PC-3 (cell line): Measurements from ENCODE around the gene NKX2-3. TPM values are rescaled to one million over a fixed set of nuclear protein-coding genes. Genes with fewer than 3 reads are reported as not detected.

Source experiments
- ATAC-seq: fragments of 200-7000 bp; cut with Tn5 transposase; 2 replicates; pipeline ENCODE4 v1.9.1; 2020; ENCODE audit warnings: mild to moderate bottlenecking, moderate library complexity
- BruUV-seq: library from RNA; stranded (reverse); fragments of 400-500 nt; replicated peaks from 2 replicates; lab custom pipeline; 2021; lab: Mats Ljungman, UMichigan
- CTCF ChIA-PET: fragments of 300-600 bp; sonication (Branson Sonifier 250); formaldehyde crosslinking; loops from one replicate; lab custom pipeline; 2022; ENCODE audit warnings: antibody characterized with exemption; lab: Charles Lee
- POLR2A ChIA-PET: fragments of 300-600 bp; sonication (Branson Sonifier 250); formaldehyde crosslinking; loops from one replicate; lab custom pipeline; 2022; ENCODE audit warnings: antibody characterized with exemption; ENCODE audit not compliant: unreplicated experiment; lab: Charles Lee
- DNase-seq: peaks from one replicate; pipeline ENCODE4 v3.0.0-alpha.2; 2015
- H2AFZ ChIP-seq: fragments of 300-600 bp; sonication (generic); 2 replicates; pipeline ENCODE4 v1.6.0; 2016; ENCODE audit warnings: antibody characterized with exemption, low read length
- H3F3A ChIP-seq: fragments of 300-600 bp; sonication (generic); one replicate; pipeline ENCODE4 v1.6.0; 2017; ENCODE audit warnings: antibody characterized with exemption, low read length, control low read depth, mild to moderate bottlenecking; ENCODE audit not compliant: unreplicated experiment
- H3K27ac ChIP-seq: fragments of 300-600 bp; sonication (generic); 2 replicates; pipeline ENCODE4 v1.5.1; 2016; ENCODE audit warnings: mild to moderate bottlenecking, low read length
- H3K27me3 ChIP-seq: fragments of 300-600 bp; sonication (generic); 2 replicates; pipeline ENCODE4 v1.6.1; 2016; ENCODE audit warnings: low read length, mixed read lengths
- H3K36me3 ChIP-seq: fragments of 300-600 bp; sonication (generic); 2 replicates; pipeline ENCODE4 v1.6.1; 2016; ENCODE audit warnings: low read depth, mixed run types, low read length, mixed read lengths
- H3K4me1 ChIP-seq: fragments of 300-600 bp; sonication (generic); 2 replicates; pipeline ENCODE4 v1.5.1; 2016; ENCODE audit warnings: low read length; ENCODE audit not compliant: insufficient read depth
- H3K4me2 ChIP-seq: fragments of 300-600 bp; sonication (generic); 2 replicates; pipeline ENCODE4 v1.6.0; 2016; ENCODE audit warnings: low read length
- H3K4me3 ChIP-seq: fragments of 300-600 bp; sonication (generic); 2 replicates; pipeline ENCODE4 v1.5.1; 2016; ENCODE audit warnings: mild to moderate bottlenecking, low read length, mixed read lengths
- H3K79me2 ChIP-seq: fragments of 300-600 bp; sonication (generic); 2 replicates; pipeline ENCODE4 v1.6.1; 2017; ENCODE audit warnings: low read length, mixed read lengths
- H3K9ac ChIP-seq: fragments of 300-600 bp; sonication (generic); 2 replicates; pipeline ENCODE4 v1.6.0; 2016; ENCODE audit warnings: mild to moderate bottlenecking, low read length
- H3K9me2 ChIP-seq: fragments of 300-600 bp; sonication (generic); replicated peaks from 2 replicates; pipeline ENCODE4 v1.6.1; 2016; ENCODE audit warnings: mixed run types, low read length, mixed read lengths
- H3K9me3 ChIP-seq: fragments of 300-600 bp; sonication (generic); 2 replicates; pipeline ENCODE4 v1.6.1; 2016; ENCODE audit warnings: low read length, mixed read lengths
- H4K20me1 ChIP-seq: fragments of 300-600 bp; sonication (generic); 2 replicates; pipeline ENCODE4 v1.6.1; 2016; ENCODE audit warnings: low read length, mixed read lengths
- EZH2 ChIP-seq: fragments of 300-600 bp; sonication (generic); IDR thresholded peaks from one replicate; pipeline ENCODE4 v1.6.1; 2017; ENCODE audit warnings: antibody characterized with exemption, mild to moderate bottlenecking, low read length; ENCODE audit not compliant: unreplicated experiment
- EZH2phosphoT487 ChIP-seq: fragments of 300-600 bp; sonication (generic); IDR thresholded peaks from 2 replicates; pipeline ENCODE4 v1.6.1; 2018; ENCODE audit warnings: mild to moderate bottlenecking, antibody characterized with exemption, low read length, borderline replicate concordance
- intact Hi-C: fragments of 100-400 bp; cut with micrococcal nuclease; formaldehyde crosslinking; loops from 2 replicates; pipeline ENCODE4 v1.9.0; 2023
- total RNA-seq: library from RNA; depleted of rRNA; stranded (reverse); fragments of >200 nt; gene quantifications from 2 replicates; pipeline ENCODE4 v1.2.3, GENCODE V29; 2014
- TF ChIP-seq, protein P1 (sequence below): fragments of 300-600 bp; sonication (generic); conservative IDR thresholded peaks from 2 replicates; pipeline ENCODE4 v1.5.1; 2017; ENCODE audit warnings: antibody characterized with exemption, low read depth, mild to moderate bottlenecking, low read length

NKX2-3 gene
- total RNA-seq, 1 experiment from 2014 or later = 0.07 TPM

- DNase-seq (no peak), ATAC-seq (no peak)
- no TSS peak for BruUV-seq
- Histone ChIP-seq H3K79me2 (no peaks in the 10 kb centered on the region), H3F3A (no peaks in the 10 kb centered on the region), H3K9me2 (no peaks in the 10 kb centered on the region), H3K27me3 (peaks cover 38% of the 10 kb centered on the region), H3K4me1 (0 out of 2 replicates have a peak, but pooled peaks cover 5% of the 10 kb centered on the region), H2AFZ (no peak overlapping the region), H3K36me3 (no peaks in the 10 kb centered on the region), H3K27ac (no peak overlapping the region), H3K9ac (no peak overlapping the region), H3K4me3 (no peak overlapping the region), H4K20me1 (no peaks in the 10 kb centered on the region), H3K9me3 (no peaks in the 10 kb centered on the region), H3K4me2 (no peak overlapping the region)
- POLR2A ChIA-PET = no interaction called here
- intact Hi-C loops = no loop called here
- TF ChIP-seq EZH2phosphoT487 (no peak), EZH2 (no peak)
- TF ChIP-seq, protein P1, sequence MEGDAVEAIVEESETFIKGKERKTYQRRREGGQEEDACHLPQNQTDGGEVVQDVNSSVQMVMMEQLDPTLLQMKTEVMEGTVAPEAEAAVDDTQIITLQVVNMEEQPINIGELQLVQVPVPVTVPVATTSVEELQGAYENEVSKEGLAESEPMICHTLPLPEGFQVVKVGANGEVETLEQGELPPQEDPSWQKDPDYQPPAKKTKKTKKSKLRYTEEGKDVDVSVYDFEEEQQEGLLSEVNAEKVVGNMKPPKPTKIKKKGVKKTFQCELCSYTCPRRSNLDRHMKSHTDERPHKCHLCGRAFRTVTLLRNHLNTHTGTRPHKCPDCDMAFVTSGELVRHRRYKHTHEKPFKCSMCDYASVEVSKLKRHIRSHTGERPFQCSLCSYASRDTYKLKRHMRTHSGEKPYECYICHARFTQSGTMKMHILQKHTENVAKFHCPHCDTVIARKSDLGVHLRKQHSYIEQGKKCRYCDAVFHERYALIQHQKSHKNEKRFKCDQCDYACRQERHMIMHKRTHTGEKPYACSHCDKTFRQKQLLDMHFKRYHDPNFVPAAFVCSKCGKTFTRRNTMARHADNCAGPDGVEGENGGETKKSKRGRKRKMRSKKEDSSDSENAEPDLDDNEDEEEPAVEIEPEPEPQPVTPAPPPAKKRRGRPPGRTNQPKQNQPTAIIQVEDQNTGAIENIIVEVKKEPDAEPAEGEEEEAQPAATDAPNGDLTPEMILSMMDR = no peak
- CTCF ChIA-PET = no interaction called here
Observed at GRCh38 chr10:99537989-99538917, 5.5 kb downstream of the NKX2-3 start.

DNA sequence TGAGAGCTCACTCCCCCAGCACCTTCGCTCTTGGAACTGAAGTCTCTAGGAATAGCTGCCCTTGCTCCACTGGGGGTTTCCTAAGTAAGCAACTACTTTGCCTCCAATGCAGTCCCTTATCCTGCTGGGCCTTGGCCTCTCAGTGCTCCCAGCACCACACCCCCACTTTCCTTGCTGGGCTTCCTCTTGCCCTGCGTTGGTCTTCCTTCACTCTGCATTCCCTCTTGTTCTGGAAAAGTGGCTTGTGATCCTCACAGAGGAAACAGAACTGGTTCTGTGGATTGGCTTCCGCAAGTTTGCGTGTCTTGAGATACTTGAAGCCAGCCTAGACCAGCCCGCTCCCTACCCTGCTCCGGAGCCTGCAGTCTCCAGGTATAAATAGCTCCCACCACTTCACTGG, 6.4 kb downstream of the NKX2-3 start:
- H3K9me3 ChIP-seq = no peaks in the 10 kb centered on the region
- intact Hi-C loops = no loop called here
- no peak overlapping the region for H3K4me2 ChIP-seq
- no TSS peak for BruUV-seq
- H4K20me1 ChIP-seq = no peaks in the 10 kb centered on the region
- 0 out of 2 replicates have a peak, but pooled peaks cover 5% of the 10 kb centered on the region for H3K4me1 ChIP-seq
- no peak overlapping the region for H3K4me3 ChIP-seq
- no peak overlapping the region for H3K9ac ChIP-seq
- no peak overlapping the region for H2AFZ ChIP-seq
- H3K36me3 ChIP-seq = no peaks in the 10 kb centered on the region
- ChIA-PET POLR2A (no interaction called here), CTCF (no interaction called here)
- DNase-seq (no peak), ATAC-seq (no peak)
- no peaks in the 10 kb centered on the region for H3K79me2 ChIP-seq
- H3K27ac ChIP-seq = no peak overlapping the region
- TF ChIP-seq EZH2phosphoT487 = no peak
- no peak for TF ChIP-seq EZH2
- TF ChIP-seq, protein P1 = no peak
- no peaks in the 10 kb centered on the region for H3K9me2 ChIP-seq
- no peaks in the 10 kb centered on the region for H3F3A ChIP-seq
- H3K27me3 ChIP-seq = peaks cover 31% of the 10 kb centered on the region

DNA sequence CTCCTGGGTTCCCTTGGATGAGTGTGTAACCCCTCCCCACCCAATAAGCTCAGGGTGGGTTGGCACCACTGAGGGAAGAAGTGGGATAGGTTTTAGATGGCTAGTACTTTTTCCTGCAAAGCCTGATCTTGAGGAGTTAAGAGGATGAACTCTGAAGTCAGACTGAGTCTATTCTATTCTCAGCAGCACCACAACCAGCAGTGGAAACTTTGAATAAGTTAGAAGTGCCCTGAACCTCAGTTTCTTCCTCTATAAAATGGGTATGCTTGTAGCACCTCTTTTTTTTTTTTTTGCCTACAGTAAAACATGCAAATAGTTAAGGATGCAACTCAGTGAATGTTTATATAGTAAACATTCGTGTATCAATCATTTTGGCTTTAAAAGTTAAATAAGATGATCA, 7.1 kb downstream of the NKX2-3 start:
- Histone ChIP-seq H3K4me3 (no peak overlapping the region), H3K36me3 (no peaks in the 10 kb centered on the region), H3K4me2 (no peak overlapping the region), H3F3A (no peaks in the 10 kb centered on the region), H3K9me3 (no peaks in the 10 kb centered on the region), H3K27ac (no peak overlapping the region), H3K9ac (no peak overlapping the region), H4K20me1 (no peaks in the 10 kb centered on the region), H3K79me2 (no peaks in the 10 kb centered on the region), H3K4me1 (0 out of 2 replicates have a peak, but pooled peaks cover 2% of the 10 kb centered on the region), H3K9me2 (no peaks in the 10 kb centered on the region), H2AFZ (no peak overlapping the region), H3K27me3 (peaks cover 31% of the 10 kb centered on the region)
- BruUV-seq = no TSS peak
- intact Hi-C loops = no loop called here
- DNase-seq (no peak), ATAC-seq (no peak)
- TF ChIP-seq, protein P1 = no peak
- no peak for TF ChIP-seq EZH2
- no peak for TF ChIP-seq EZH2phosphoT487
- ChIA-PET POLR2A (no interaction called here), CTCF (no interaction called here)
